Naive thymus-derived CD4-positive, alpha-beta T cell (primary cell): ENCODE results near the gene KDM4B. TPM values are rescaled to one million over a fixed set of nuclear protein-coding genes. Genes with fewer than 3 reads are reported as not detected.

Experiments
- ATAC-seq: fragments of 150-1000 bp; cut with Tn5 transposase; 2 replicates; pipeline ENCODE4 v1.10.0; 2021; ENCODE audit warnings: mild to moderate bottlenecking, moderate library complexity
- CTCF ChIA-PET: fragments of 350-600 bp; sonication (Branson Sonifier 250); formaldehyde crosslinking; loops from one replicate; lab custom pipeline; 2021; ENCODE audit warnings: antibody characterized with exemption; lab: Charles Lee
- POLR2A ChIA-PET: fragments of 350-600 bp; sonication (Branson Sonifier 250); formaldehyde crosslinking; loops from one replicate; lab custom pipeline; 2021; ENCODE audit warnings: antibody characterized with exemption, inconsistent platforms; lab: Charles Lee
- DNase-seq, 9 donors: peaks; one replicate each; pipeline versions ENCODE4 v3.0.0 to v3.0.0-alpha.2; 2020 to 2022; ENCODE audit warnings: mixed read lengths in 1 of 9
- H3K27ac ChIP-seq: one replicate; pipeline ENCODE4 v1.7.0; 2013; ENCODE audit warnings: mild to moderate bottlenecking, low read depth, low read length, moderate library complexity
- H3K27me3 ChIP-seq, 2 donors: one replicate each; pipeline ENCODE4 v1.7.0; 2013; ENCODE audit warnings: low read length in 2 of 2, mild to moderate bottlenecking in 2 of 2, moderate library complexity in 2 of 2; ENCODE audit not compliant: control insufficient read depth in 2 of 2, insufficient read depth in 2 of 2
- H3K36me3 ChIP-seq, 3 experiments: 1 replicate in 2 of 3; 2 replicates in 1 of 3; pipeline ENCODE4 v1.7.0; 2013; ENCODE audit warnings: low read length in 3 of 3, mild to moderate bottlenecking in 3 of 3, moderate library complexity in 1 of 3; ENCODE audit not compliant: insufficient read depth in 3 of 3, control insufficient read depth in 2 of 3
- H3K4me1 ChIP-seq, 2 donors: one replicate each; pipeline ENCODE4 v1.7.0; 2013; ENCODE audit warnings: low read length in 2 of 2, mild to moderate bottlenecking in 2 of 2, moderate library complexity in 1 of 2; ENCODE audit not compliant: control insufficient read depth in 2 of 2, insufficient read depth in 2 of 2
- H3K4me3 ChIP-seq: 2 replicates; pipeline ENCODE4 v1.7.0; 2013; ENCODE audit warnings: mild to moderate bottlenecking, low read length
- H3K9me3 ChIP-seq, 3 experiments: 1 replicate in 2 of 3; 2 replicates in 1 of 3; pipeline ENCODE4 v1.7.0; 2013; ENCODE audit warnings: low read length in 3 of 3; ENCODE audit not compliant: control insufficient read depth in 2 of 3
- H3K27ac Mint-ChIP-seq, 9 donors: one replicate each; pipeline ENCODE4 v1.8.0; 2020 to 2022; ENCODE audit warnings: mixed read lengths in 9 of 9, mild to moderate bottlenecking in 8 of 9, moderate library complexity in 5 of 9, inconsistent platforms in 2 of 9
- H3K27me3 Mint-ChIP-seq, 5 donors: one replicate each; pipeline ENCODE4 v1.8.0; 2021 to 2022; ENCODE audit warnings: mixed read lengths in 5 of 5, mild to moderate bottlenecking in 1 of 5
- H3K36me3 Mint-ChIP-seq, 5 donors: one replicate each; pipeline ENCODE4 v1.8.0; 2020 to 2022; ENCODE audit warnings: mixed read lengths in 5 of 5, mild to moderate bottlenecking in 3 of 5, inconsistent platforms in 1 of 5
- H3K4me1 Mint-ChIP-seq, 7 donors: one replicate each; pipeline ENCODE4 v1.8.0; 2020 to 2022; ENCODE audit warnings: mixed read lengths in 7 of 7, mild to moderate bottlenecking in 3 of 7, inconsistent platforms in 1 of 7
- H3K4me3 Mint-ChIP-seq, 10 donors: one replicate each; pipeline ENCODE4 v1.8.0; 2020 to 2022; ENCODE audit warnings: mild to moderate bottlenecking in 10 of 10, mixed read lengths in 10 of 10, moderate library complexity in 6 of 10, inconsistent platforms in 2 of 10
- H3K9me3 Mint-ChIP-seq, 11 donors: one replicate each; pipeline ENCODE4 v1.8.0; 2020 to 2022; ENCODE audit warnings: mixed read lengths in 11 of 11, mild to moderate bottlenecking in 4 of 11, inconsistent platforms in 1 of 11, moderate library complexity in 1 of 11
- intact Hi-C, 2 donors: fragments of 100-400 bp; cut with micrococcal nuclease; formaldehyde crosslinking; loops; one replicate each; pipeline ENCODE4 v1.15.1; 2023
- polyA plus RNA-seq, 2 donors: library from polyadenylated mRNA; unstranded; fragments of 300-500 nt; fragmentation: Illumina TruSeq; gene quantifications; one replicate each; pipeline ENCODE4 v1.2.3, GENCODE V29; 2021
- total RNA-seq, 6 experiments: library from RNA in 5 of 6; stranded (reverse) in 5 of 6; gene quantifications; 1 replicate in 5 of 6; 2 replicates in 1 of 6; pipeline ENCODE4 v1.2.3 and lab custom pipeline; 2021 to 2026

KDM4B gene
- total and polyA plus RNA-seq, 7 experiments from 2014 or later: 8.1 to 78.0 (median 46.7) TPM

DNA sequence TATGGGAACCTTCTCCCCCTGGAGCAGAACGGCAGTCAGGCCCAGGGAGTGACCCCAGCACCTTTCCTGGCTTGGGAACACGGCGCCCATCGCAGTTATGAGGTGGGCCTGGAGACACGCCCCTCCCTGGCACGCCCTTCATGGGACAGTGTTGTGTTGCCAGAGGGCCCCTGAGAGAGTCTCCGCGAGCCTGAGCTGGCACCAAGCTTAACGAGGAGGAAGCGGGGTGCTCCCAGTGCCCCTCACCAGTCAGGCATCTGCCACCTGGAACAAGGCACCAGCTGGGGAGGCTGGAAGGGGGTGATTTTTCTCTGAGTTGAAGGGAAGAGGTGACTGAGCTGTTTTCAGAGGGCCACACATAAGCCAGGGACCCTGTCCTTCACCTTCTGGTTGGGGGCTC, 180.6 kb downstream of the KDM4B start:
- peaks cover 0 to 2% (median 0%) of the 10 kb centered on the region in 7 donors for H3K4me1 Mint-ChIP-seq
- peaks cover 0 to 31% (median 7%) of the 10 kb centered on the region in 5 donors for H3K36me3 Mint-ChIP-seq
- ATAC-seq: no peak
- CTCF ChIA-PET: interaction anchor here (0.6 to 0.7 kb wide), 2 partner anchors 67 to 276 kb away, joined by 3 read pairs; no protein-coding TSS in a partner anchor
- POLR2A ChIA-PET: no interaction called here
- H3K27me3 Mint-ChIP-seq: no peaks in the 10 kb centered on the region
- H3K36me3 ChIP-seq: peaks cover 0 to 46% (median 0%) of the 10 kb centered on the region in 3 experiments
- intact Hi-C loops: no loop called here
- peak overlapping the region in 1 of 9 donors; percentile 69 for H3K27ac Mint-ChIP-seq
- no peaks in the 10 kb centered on the region for H3K9me3 Mint-ChIP-seq
- no peaks in the 10 kb centered on the region for H3K9me3 ChIP-seq
- DNase-seq: no peak
- no peaks in the 10 kb centered on the region for H3K4me1 ChIP-seq
- no peak overlapping the region for H3K27ac ChIP-seq
- H3K4me3 Mint-ChIP-seq: no peak overlapping the region
- no peaks in the 10 kb centered on the region for H3K27me3 ChIP-seq
- no peak overlapping the region for H3K4me3 ChIP-seq

DNA sequence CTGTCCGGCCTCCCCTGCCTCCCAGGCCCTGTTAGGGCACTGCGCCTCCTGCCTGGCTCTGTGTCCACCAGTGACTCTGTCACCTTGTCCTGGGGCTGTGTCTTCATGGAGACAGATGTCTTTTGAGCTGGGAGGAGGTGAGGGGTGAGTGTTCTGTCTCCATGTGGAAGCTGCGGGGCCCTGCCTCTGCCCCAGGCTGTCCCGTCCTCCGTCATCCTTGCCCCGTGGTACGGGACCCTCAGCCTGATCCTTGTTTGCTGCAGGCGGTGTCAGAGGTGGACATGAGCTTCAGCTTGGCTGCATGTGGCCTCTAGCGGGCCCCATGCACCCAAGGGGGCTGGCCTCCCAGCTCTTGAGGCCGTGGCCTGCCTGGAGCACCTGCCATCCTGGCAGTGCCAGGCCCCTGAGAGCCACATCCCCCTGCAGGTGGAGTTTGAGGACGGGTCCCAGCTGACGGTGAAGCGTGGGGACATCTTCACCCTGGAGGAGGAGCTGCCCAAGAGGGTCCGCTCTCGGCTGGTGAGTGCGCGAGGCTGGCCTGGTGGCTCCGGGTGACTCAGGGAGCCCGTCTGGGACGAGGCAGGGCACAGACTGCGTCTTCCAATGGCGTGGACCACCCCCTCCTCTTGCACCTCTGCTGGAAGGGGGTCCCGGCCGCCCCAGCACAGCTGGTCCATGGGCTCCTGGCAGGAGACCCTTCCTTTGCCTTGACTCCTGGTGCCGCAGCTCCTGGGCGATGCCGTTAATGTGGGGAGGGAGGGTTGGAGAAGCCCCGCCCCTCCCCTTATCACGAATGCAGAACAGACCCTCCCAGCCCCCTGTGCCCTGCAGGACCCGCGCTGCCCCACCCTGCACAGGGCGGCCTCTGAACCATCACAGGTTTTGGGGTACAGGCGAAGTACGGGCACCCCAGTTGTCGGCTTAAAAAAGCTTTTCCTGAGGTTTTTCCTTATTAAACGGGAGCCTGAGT, 181.3 kb downstream of the KDM4B start:
- H3K36me3 Mint-ChIP-seq: peaks cover 0 to 27% (median 7%) of the 10 kb centered on the region in 5 donors
- H3K27ac Mint-ChIP-seq: no peak overlapping the region
- peaks cover 0 to 2% (median 0%) of the 10 kb centered on the region in 7 donors for H3K4me1 Mint-ChIP-seq
- intact Hi-C loops: loop anchor here in 1 of 2 donors (5.0 kb wide), 1 partner anchor 103 kb away; no protein-coding TSS in a partner anchor
- DNase-seq: no peak
- POLR2A ChIA-PET: no interaction called here
- peaks cover 0 to 1% (median 0%) of the 10 kb centered on the region in 11 donors for H3K9me3 Mint-ChIP-seq
- Histone ChIP-seq H3K36me3 (peaks cover 0 to 40% (median 0%) of the 10 kb centered on the region in 3 experiments), H3K27ac (no peak overlapping the region), H3K4me3 (no peak overlapping the region), H3K9me3 (no peaks in the 10 kb centered on the region), H3K27me3 (no peaks in the 10 kb centered on the region), H3K4me1 (no peaks in the 10 kb centered on the region)
- CTCF ChIA-PET: interaction anchor here (0.7 to 1.0 kb wide), 2 partner anchors 13 to 67 kb away, joined by 3 read pairs; no protein-coding TSS in a partner anchor
- ATAC-seq: no peak
- no peak overlapping the region for H3K4me3 Mint-ChIP-seq
- H3K27me3 Mint-ChIP-seq: no peaks in the 10 kb centered on the region

DNA sequence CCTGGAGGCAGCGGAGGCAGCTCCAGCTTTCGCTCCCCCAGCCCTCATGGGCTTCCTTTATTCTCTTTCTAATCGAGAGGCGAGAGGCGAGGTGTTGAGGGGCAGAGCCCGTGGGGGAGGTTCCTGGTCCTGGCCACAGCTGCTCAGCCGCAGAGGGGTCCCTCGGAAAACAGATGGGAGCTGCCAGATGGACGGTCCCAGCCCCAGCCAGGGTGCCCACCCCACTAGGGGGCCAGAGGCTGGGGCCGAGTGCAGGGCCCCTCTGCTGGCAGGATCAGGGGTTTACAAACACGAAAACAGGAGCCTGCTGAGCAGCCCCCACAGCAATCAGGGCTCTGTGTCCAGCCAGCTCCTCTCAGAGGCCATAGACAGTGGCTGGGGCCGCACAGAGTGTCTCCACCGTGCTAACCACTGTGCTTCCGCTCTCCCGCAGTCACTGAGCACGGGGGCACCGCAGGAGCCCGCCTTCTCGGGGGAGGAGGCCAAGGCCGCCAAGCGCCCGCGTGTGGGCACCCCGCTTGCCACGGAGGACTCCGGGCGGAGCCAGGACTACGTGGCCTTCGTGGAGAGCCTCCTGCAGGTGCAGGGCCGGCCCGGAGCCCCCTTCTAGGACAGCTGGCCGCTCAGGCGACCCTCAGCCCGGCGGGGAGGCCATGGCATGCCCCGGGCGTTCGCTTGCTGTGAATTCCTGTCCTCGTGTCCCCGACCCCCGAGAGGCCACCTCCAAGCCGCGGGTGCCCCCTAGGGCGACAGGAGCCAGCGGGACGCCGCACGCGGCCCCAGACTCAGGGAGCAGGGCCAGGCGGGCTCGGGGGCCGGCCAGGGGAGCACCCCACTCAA, 182.2 kb downstream of the KDM4B start:
- H3K9me3 Mint-ChIP-seq: peaks cover 0 to 3% (median 0%) of the 10 kb centered on the region in 11 donors
- intact Hi-C loops: loop anchor here in 1 of 2 donors (5.0 kb wide), 1 partner anchor 104 kb away; no protein-coding TSS in a partner anchor
- H3K36me3 ChIP-seq: peaks cover 0 to 33% (median 0%) of the 10 kb centered on the region in 3 experiments
- no peak overlapping the region for H3K27ac ChIP-seq
- H3K4me3 Mint-ChIP-seq: no peak overlapping the region
- H3K27me3 ChIP-seq: no peaks in the 10 kb centered on the region
- H3K36me3 Mint-ChIP-seq: peaks cover 0 to 22% (median 4%) of the 10 kb centered on the region in 5 donors
- no peaks in the 10 kb centered on the region for H3K9me3 ChIP-seq
- ATAC-seq (no peak), DNase-seq (no peak)
- H3K27me3 Mint-ChIP-seq: no peaks in the 10 kb centered on the region
- H3K4me1 ChIP-seq: no peaks in the 10 kb centered on the region
- no peak overlapping the region for H3K4me3 ChIP-seq
- POLR2A ChIA-PET: no interaction called here
- peaks cover 0 to 2% (median 0%) of the 10 kb centered on the region in 7 donors for H3K4me1 Mint-ChIP-seq
- CTCF ChIA-PET: interaction anchor here (1.0 kb wide), 1 partner anchor 12 kb away, joined by 3 read pairs; no protein-coding TSS in a partner anchor
- no peak overlapping the region for H3K27ac Mint-ChIP-seq

DNA sequence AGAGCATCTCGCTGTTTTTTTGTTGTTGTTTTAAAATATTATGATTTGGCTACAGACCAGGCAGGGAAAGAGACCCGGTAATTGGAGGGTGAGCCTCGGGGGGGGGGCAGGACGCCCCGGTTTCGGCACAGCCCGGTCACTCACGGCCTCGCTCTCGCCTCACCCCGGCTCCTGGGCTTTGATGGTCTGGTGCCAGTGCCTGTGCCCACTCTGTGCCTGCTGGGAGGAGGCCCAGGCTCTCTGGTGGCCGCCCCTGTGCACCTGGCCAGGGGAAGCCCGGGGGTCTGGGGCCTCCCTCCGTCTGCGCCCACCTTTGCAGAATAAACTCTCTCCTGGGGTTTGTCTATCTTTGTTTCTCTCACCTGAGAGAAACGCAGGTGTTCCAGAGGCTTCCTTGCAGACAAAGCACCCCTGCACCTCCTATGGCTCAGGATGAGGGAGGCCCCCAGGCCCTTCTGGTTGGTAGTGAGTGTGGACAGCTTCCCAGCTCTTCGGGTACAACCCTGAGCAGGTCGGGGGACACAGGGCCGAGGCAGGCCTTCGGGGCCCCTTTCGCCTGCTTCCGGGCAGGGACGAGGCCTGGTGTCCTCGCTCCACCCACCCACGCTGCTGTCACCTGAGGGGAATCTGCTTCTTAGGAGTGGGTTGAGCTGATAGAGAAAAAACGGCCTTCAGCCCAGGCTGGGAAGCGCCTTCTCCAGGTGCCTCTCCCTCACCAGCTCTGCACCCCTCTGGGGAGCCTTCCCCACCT, 183.3 kb downstream of the KDM4B start:
- POLR2A ChIA-PET: no interaction called here
- Mint-ChIP-seq H3K27ac (no peak overlapping the region), H3K27me3 (no peaks in the 10 kb centered on the region), H3K9me3 (peaks cover 0 to 3% (median 0%) of the 10 kb centered on the region in 11 donors), H3K4me3 (no peak overlapping the region), H3K36me3 (peaks cover 0 to 14% (median under 1%) of the 10 kb centered on the region in 5 donors), H3K4me1 (peaks cover 0 to 2% (median 0%) of the 10 kb centered on the region in 7 donors)
- Histone ChIP-seq H3K27ac (no peak overlapping the region), H3K4me1 (no peaks in the 10 kb centered on the region), H3K27me3 (no peaks in the 10 kb centered on the region), H3K9me3 (peaks cover 0 to under 1% (median 0%) of the 10 kb centered on the region in 3 experiments), H3K4me3 (no peak overlapping the region), H3K36me3 (peaks cover 0 to 25% (median 0%) of the 10 kb centered on the region in 3 experiments)
- ATAC-seq: no peak
- intact Hi-C loops: loop anchor here in 1 of 2 donors (5.0 kb wide), 1 partner anchor 105 kb away; no protein-coding TSS in a partner anchor
- DNase-seq: no peak
- CTCF ChIA-PET: interaction anchor here (0.6 kb wide), 1 partner anchor 105 kb away, joined by 3 read pairs; no protein-coding TSS in a partner anchor

DNA sequence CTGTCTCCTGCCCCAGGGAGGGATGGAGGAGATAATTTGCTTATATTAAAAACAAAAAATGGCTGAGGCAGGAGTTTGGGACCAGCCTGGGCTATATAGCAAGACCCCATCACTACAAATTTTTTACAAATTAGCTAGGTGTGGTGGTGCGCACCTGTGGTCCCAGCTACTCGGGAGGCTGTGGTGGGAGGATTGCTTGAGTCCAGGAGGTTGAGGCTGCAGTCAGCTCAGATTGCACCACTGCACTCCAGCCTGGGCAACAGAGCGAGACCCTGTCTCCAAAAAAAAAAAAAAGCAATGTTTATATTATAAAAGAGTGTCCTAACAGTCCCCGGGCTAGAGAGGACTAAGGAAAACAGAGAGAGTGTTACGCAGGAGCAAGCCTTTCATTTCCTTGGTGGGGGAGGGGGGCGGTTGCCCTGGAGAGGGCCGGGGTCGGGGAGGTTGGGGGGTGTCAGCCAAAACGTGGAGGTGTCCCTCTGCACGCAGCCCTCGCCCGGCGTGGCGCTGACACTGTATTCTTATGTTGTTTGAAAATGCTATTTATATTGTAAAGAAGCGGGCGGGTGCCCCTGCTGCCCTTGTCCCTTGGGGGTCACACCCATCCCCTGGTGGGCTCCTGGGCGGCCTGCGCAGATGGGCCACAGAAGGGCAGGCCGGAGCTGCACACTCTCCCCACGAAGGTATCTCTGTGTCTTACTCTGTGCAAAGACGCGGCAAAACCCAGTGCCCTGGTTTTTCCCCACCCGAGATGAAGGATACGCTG, 184.0 kb downstream of the KDM4B start:
- ATAC-seq: no peak
- ChIA-PET CTCF (interaction anchor here (0.6 kb wide), 1 partner anchor 105 kb away, joined by 3 read pairs; no protein-coding TSS in a partner anchor), POLR2A (no interaction called here)
- Mint-ChIP-seq H3K4me3 (no peak overlapping the region), H3K36me3 (peaks cover 0 to 11% (median 5%) of the 10 kb centered on the region in 5 donors), H3K9me3 (peaks cover 0 to 8% (median 4%) of the 10 kb centered on the region in 11 donors), H3K27ac (no peak overlapping the region), H3K27me3 (no peaks in the 10 kb centered on the region), H3K4me1 (peaks cover 0 to 2% (median 0%) of the 10 kb centered on the region in 7 donors)
- intact Hi-C loops: loop anchor here in 1 of 2 donors (5.0 kb wide), 1 partner anchor 106 kb away; no protein-coding TSS in a partner anchor
- Histone ChIP-seq H3K4me3 (no peak overlapping the region), H3K27me3 (no peaks in the 10 kb centered on the region), H3K4me1 (no peaks in the 10 kb centered on the region), H3K36me3 (peaks cover 0 to 21% (median 0%) of the 10 kb centered on the region in 3 experiments), H3K27ac (no peak overlapping the region), H3K9me3 (peaks cover 0 to 8% (median 0%) of the 10 kb centered on the region in 3 experiments)
- no peak for DNase-seq
